PFSK-1 (cell line): ENCODE measurements around the gene COL13A1.

ENCODE experiments used
- FOXP2 ChIP-seq: optimal IDR thresholded peaks from 2 replicates; pipeline ENCODE3; 2011; ENCODE audit warnings: borderline replicate concordance, control low read depth, inconsistent platforms; ENCODE audit not compliant: insufficient read depth; ENCODE audit errors: extremely low read length, extremely low read depth
- POLR2AphosphoS5 ChIP-seq: IDR thresholded peaks from 2 replicates; pipeline ENCODE4 v1.6.1; 2012; ENCODE audit warnings: low read depth, mild to moderate bottlenecking, control low read depth, low read length, moderate library complexity
- SIN3A ChIP-seq: IDR thresholded peaks from 2 replicates; pipeline ENCODE4 v1.6.1; 2012; ENCODE audit warnings: mild to moderate bottlenecking, low read length, moderate library complexity, borderline replicate concordance; ENCODE audit not compliant: insufficient read depth
- TAF1 ChIP-seq: IDR thresholded peaks from 2 replicates; pipeline ENCODE4 v1.6.1; 2012; ENCODE audit warnings: low read length, control low read depth, borderline replicate concordance; ENCODE audit not compliant: insufficient read depth
- TF ChIP-seq, protein P1 (sequence below), 2 experiments: IDR thresholded peaks; 2 replicates each; pipeline versions ENCODE4 v1.6.1 to v1.8.0; 2011 to 2012; ENCODE audit warnings: low read depth in 2 of 2, low read length in 2 of 2, control low read depth in 1 of 2, inconsistent platforms in 1 of 2, mild to moderate bottlenecking in 1 of 2, moderate library complexity in 1 of 2; ENCODE audit not compliant: insufficient read depth in 1 of 2

COL13A1 gene

DNA sequence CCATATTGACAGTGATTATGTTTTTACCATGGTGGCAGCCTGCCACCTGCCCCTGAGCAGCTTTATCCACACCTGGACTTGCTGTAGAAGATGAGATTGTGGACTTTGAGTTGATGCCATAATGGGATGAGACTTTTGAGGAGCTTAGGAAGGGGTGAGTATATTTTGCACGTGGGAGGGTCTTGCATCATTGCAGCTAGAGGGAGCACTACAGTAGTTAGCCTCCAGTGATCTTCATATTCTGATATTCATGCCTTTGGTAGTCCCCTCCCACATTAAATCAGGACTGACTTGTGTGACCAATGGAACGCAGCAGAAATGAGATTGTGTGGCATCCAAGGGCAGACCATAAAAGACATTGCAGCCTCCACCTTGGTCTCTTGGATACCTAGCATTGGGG, 18.2 kb upstream of the COL13A1 start:
- TF ChIP-seq SIN3A, result no peak
- no peak for TF ChIP-seq FOXP2
- TF ChIP-seq TAF1, result no peak
- TF ChIP-seq, protein P1, sequence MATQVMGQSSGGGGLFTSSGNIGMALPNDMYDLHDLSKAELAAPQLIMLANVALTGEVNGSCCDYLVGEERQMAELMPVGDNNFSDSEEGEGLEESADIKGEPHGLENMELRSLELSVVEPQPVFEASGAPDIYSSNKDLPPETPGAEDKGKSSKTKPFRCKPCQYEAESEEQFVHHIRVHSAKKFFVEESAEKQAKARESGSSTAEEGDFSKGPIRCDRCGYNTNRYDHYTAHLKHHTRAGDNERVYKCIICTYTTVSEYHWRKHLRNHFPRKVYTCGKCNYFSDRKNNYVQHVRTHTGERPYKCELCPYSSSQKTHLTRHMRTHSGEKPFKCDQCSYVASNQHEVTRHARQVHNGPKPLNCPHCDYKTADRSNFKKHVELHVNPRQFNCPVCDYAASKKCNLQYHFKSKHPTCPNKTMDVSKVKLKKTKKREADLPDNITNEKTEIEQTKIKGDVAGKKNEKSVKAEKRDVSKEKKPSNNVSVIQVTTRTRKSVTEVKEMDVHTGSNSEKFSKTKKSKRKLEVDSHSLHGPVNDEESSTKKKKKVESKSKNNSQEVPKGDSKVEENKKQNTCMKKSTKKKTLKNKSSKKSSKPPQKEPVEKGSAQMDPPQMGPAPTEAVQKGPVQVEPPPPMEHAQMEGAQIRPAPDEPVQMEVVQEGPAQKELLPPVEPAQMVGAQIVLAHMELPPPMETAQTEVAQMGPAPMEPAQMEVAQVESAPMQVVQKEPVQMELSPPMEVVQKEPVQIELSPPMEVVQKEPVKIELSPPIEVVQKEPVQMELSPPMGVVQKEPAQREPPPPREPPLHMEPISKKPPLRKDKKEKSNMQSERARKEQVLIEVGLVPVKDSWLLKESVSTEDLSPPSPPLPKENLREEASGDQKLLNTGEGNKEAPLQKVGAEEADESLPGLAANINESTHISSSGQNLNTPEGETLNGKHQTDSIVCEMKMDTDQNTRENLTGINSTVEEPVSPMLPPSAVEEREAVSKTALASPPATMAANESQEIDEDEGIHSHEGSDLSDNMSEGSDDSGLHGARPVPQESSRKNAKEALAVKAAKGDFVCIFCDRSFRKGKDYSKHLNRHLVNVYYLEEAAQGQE (IDR thresholded peaks at IDR 0.05; ENCODE audit: insufficient read depth in 1 of 2, low read depth in 2 of 2, low read length in 2 of 2), result no peak
- TF ChIP-seq POLR2AphosphoS5, result no peak

DNA sequence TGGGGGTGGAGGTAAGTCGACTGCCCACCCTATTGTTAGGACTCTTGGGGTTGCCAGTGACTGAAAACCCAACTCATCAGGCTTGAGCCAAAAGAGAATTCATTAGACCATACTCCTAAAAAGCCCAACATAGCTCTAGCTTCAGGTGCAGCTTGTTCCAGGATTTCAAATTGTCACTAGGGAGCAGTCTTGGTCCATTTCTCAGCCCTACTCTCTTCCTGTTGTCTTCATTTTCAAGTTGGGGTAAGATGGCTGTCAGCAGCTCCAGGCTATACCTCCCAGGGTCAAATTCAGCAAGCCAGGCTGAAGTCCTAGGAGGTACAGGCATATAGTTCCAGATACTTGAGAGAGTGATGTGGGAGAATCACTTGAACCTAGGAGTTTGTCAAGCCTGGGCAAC, 14.9 kb upstream of the COL13A1 start:
- no peak for TF ChIP-seq TAF1

DNA sequence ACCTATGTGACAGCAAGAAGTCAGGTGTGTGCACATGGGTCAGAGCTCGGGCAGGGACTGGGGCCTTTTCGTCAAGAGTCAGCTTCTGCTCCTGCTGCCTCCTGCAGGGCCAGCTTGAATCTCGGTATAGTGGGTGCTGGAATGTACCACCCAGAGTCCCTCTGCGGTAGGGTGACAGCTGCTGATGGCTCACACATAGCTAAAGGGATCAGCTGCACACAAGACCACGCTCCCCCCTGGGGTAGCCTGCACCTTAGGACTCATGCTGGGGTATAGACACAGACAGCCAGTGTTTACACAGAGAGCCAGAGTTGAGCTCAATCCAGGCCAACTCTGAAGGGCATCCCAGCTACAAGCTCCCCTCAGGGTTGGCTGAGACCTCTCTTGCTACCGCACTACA, 14.0 kb upstream of the COL13A1 start:
- TF ChIP-seq SIN3A (no peak), TAF1 (no peak), FOXP2 (no peak), POLR2AphosphoS5 (no peak)
- TF ChIP-seq, protein P1 (IDR thresholded peaks at IDR 0.05; ENCODE audit: insufficient read depth in 1 of 2, low read depth in 2 of 2, low read length in 2 of 2), result no peak

DNA sequence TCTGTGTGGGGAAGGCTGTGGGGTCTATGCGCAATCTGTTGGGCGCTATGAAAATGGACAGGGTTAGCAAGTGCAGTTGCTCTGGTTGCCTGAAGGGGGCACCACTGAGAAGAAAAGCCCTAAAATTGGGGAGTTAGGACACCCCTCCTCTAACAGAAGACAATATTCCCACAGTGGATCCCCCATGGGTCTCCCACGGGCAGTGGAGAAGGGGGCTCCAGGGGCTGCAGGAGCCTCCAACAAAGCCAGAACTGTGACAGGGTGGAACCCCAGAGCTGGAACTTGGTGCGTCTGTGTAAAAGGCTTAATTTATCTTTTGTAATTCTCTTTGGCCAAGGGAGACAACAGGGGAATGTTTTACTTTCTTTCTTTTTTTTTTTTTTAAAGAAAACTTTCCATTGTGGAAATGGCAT, 12.5 kb upstream of the COL13A1 start:
- TF ChIP-seq POLR2AphosphoS5 (no peak), SIN3A (no peak)

DNA sequence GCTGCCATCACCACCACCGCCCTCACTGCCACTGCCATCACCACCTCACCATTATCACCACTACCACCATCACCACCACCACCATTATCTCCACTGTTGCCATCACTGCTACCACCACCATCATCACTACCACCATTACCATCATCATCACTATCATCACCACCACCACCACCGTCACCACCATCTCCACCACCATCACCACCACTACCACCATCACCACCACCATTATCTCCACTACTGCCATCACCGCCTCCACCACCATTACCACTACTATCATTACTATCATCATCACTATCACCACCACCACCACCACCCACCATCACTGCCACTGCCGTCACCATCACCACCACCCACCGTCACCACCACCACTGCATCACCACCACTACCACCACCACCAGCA, 9.9 kb upstream of the COL13A1 start:
- TF ChIP-seq POLR2AphosphoS5 (no peak), SIN3A (no peak), TAF1 (no peak), FOXP2 (no peak)
- TF ChIP-seq, protein P1 (IDR thresholded peaks at IDR 0.05; ENCODE audit: insufficient read depth in 1 of 2, low read depth in 2 of 2, low read length in 2 of 2), result no peak

DNA sequence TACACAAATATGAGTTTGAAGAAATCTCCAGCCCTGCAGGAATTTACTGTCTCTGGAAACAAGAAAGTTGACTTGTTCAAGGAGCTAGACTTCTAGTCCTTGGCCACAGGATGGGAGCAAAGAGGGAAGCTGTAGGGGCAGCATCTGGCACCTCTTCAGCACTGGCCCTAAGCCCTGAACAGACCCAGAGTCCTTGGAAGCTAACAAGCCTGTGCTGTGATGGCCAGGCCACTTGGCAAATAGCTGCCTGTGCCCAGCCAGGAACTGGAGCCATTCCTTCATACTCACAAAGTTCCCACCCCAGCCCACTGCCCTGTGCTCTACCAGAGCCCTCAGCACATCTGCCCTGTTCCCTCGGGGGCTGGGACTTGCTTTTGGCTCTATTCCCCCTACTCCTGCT, 9.4 kb upstream of the COL13A1 start:
- no peak for TF ChIP-seq POLR2AphosphoS5
- TF ChIP-seq SIN3A, result no peak

DNA sequence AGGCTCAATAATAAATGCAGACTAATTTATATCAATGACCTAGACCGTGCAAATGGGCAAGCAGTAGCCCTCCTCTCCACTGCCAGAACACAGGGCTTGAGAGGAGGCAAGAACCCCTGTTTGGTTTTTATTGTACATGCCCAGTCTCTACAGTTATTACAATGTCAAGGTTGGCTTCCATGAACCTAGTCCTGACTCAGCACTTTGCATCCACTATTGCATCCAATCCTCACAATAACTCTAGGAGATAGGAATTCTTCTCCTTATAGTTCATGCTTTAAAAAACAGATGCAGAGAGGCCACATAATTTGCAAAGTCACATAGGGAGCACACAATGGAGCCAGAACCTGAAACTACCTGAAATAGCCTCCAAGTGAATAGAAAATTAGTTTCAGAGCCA, 7.0 kb upstream of the COL13A1 start:
- TF ChIP-seq POLR2AphosphoS5 (no peak), SIN3A (no peak), TAF1 (no peak), FOXP2 (no peak)
- TF ChIP-seq, protein P1 (IDR thresholded peaks at IDR 0.05; ENCODE audit: insufficient read depth in 1 of 2, low read depth in 2 of 2, low read length in 2 of 2), result no peak
